Activated naive CD4-positive, alpha-beta T cell treated with anti-CD3 and anti-CD28 coated beads, Interleukin-2, amount 50 U/mL, for 24 hours (primary cell): ENCODE results near the gene GRIP1.

Experiments used
- H3K27ac Mint-ChIP-seq: one replicate; pipeline ENCODE4 v1.8.0; 2021; ENCODE audit warnings: mild to moderate bottlenecking, mixed read lengths
- H3K27me3 Mint-ChIP-seq: one replicate; pipeline ENCODE4 v1.8.0; 2021; ENCODE audit warnings: mixed read lengths
- H3K36me3 Mint-ChIP-seq: one replicate; pipeline ENCODE4 v1.8.0; 2021; ENCODE audit warnings: mixed read lengths
- H3K4me1 Mint-ChIP-seq: one replicate; pipeline ENCODE4 v1.8.0; 2021; ENCODE audit warnings: mixed read lengths
- H3K4me3 Mint-ChIP-seq: one replicate; pipeline ENCODE4 v1.8.0; 2021; ENCODE audit warnings: mild to moderate bottlenecking, mixed read lengths
- H3K9me3 Mint-ChIP-seq: one replicate; pipeline ENCODE4 v1.8.0; 2021; ENCODE audit warnings: mixed read lengths

Gene GRIP1

DNA sequence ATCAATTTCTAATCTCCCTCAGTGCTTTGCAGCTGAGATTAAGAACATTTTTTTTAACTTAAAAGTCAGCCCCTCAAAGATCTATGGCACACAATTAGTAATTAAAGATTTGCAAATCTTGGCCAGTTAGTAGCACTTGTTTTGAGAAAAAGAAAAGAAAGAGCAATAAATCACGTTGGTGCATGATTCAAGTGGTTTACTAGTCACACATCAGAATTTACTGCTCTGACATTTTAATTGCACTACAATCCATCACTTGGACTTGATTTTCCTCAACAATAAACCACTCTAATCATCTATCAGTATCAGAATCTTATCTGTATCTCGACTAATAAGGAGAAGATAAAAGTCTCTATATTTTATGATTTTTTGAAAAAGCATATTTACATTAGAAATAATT lies 222.3 kb downstream of the GRIP1 start:
- Mint-ChIP-seq H3K9me3 (no peaks in the 10 kb centered on the region), H3K27ac (no peak overlapping the region), H3K4me3 (no peak overlapping the region), H3K4me1 (no peaks in the 10 kb centered on the region), H3K27me3 (no peaks in the 10 kb centered on the region), H3K36me3 (peaks cover 11% of the 10 kb centered on the region)

GRCh38 chr12:66453844-66454243 lies 225.0 kb downstream of the GRIP1 start:
- Mint-ChIP-seq H3K4me1 (no peaks in the 10 kb centered on the region), H3K9me3 (no peaks in the 10 kb centered on the region), H3K27me3 (no peaks in the 10 kb centered on the region), H3K27ac (no peak overlapping the region), H3K4me3 (no peak overlapping the region), H3K36me3 (peaks cover 11% of the 10 kb centered on the region)

GRCh38 chr12:66453120-66453519 lies 225.8 kb downstream of the GRIP1 start:
- H3K4me3 Mint-ChIP-seq, result no peak overlapping the region
- H3K9me3 Mint-ChIP-seq, result no peaks in the 10 kb centered on the region
- no peaks in the 10 kb centered on the region for H3K4me1 Mint-ChIP-seq
- no peak overlapping the region for H3K27ac Mint-ChIP-seq
- no peaks in the 10 kb centered on the region for H3K27me3 Mint-ChIP-seq
- H3K36me3 Mint-ChIP-seq, result peaks cover 10% of the 10 kb centered on the region

DNA sequence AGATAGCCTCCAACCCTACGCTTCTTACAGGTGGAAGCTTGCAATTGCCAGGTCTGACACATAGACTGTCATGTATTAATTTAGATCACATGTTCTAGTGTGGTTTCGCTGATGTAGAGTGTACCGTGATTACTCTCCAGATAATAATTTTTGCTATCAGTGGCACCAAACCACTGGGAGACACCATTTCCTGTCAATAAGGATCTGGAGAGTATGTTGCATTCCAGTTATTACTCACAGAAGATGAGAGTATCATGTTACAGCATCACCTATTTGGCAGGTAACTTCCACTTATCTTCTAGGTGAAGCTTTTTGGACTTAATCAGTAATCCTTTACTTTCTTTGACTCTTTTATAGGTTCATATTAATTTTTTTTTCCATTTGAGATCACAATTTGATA lies 229.3 kb downstream of the GRIP1 start:
- no peaks in the 10 kb centered on the region for H3K4me1 Mint-ChIP-seq
- H3K36me3 Mint-ChIP-seq, result peaks cover 5% of the 10 kb centered on the region
- no peak overlapping the region for H3K27ac Mint-ChIP-seq
- no peaks in the 10 kb centered on the region for H3K27me3 Mint-ChIP-seq
- no peak overlapping the region for H3K4me3 Mint-ChIP-seq
- H3K9me3 Mint-ChIP-seq, result no peaks in the 10 kb centered on the region

DNA sequence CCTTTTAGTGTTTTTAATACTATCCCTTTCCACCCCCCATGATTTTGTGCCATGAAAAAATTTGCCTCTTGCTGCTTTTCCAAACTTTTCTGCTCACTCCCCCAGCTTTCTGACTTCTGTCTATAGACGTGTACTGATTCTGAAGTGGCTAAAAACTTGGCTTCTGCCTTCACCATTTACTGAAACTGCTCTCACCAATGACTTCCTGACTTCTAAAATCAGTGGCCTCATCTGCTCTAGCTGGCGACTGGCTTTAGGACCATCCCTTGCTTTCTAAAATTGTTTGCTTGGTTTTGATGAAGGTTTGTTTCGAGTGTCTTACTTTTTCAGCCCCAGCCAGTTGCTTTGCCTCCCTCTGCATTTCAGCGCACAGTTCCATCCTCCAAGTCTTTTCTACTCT lies 231.2 kb downstream of the GRIP1 start:
- H3K9me3 Mint-ChIP-seq, result no peaks in the 10 kb centered on the region
- H3K27me3 Mint-ChIP-seq, result no peaks in the 10 kb centered on the region
- peaks cover 2% of the 10 kb centered on the region for H3K36me3 Mint-ChIP-seq
- H3K27ac Mint-ChIP-seq, result no peak overlapping the region
- no peak overlapping the region for H3K4me3 Mint-ChIP-seq
- H3K4me1 Mint-ChIP-seq, result no peaks in the 10 kb centered on the region

DNA sequence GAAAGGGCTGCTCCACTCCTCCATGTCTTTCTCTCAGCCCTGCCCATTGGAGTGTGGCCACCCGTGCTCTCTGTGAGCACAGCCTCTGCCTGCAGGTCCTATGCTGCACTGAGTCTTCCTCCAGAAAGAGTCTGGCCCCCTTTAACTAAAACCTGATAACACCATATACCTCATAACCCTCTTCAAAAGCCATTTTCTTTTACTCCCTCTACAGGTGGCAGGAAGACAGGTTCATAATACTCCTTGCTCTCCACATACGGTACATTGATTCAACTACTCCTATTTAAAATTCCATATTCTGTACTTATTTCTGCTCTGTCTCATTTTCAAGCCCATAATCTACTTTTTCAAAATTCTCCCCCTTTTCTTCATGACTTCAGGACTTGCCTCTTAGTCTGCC lies 232.6 kb downstream of the GRIP1 start:
- no peaks in the 10 kb centered on the region for H3K36me3 Mint-ChIP-seq
- no peaks in the 10 kb centered on the region for H3K27me3 Mint-ChIP-seq
- no peak overlapping the region for H3K27ac Mint-ChIP-seq
- no peak overlapping the region for H3K4me3 Mint-ChIP-seq
- H3K9me3 Mint-ChIP-seq, result no peaks in the 10 kb centered on the region
- no peaks in the 10 kb centered on the region for H3K4me1 Mint-ChIP-seq

DNA sequence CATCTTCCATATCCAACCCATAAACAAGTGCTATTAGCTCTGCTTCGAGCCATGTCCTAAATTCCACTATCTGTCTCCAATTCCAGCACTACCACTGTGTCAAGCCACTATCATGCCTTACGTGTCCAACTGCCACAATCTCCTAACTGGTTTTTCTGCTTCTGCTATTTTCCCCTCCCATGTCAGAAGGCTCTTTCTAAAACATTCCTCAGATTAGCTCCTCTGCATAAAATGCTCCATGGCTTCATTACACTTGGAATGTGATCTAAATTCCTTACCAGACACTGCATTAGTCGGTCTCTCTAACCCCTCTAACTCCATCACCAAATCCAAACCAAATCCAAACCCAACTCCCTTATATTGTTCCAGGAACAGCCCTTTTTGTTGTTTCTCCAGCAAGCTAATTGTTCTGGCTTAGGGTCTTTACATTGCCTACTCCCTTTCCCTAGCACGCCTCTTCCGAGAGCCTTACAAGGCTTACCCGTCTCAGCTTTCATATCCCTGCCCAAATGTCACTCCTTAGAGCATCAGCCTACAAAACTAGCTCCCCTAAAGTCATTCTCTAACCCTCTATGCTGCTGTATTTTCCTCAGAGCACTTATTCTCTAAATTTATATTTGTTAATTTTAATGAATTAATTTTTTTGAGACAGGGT lies 236.8 kb downstream of the GRIP1 start:
- Mint-ChIP-seq H3K9me3 (no peaks in the 10 kb centered on the region), H3K36me3 (no peaks in the 10 kb centered on the region), H3K27ac (no peak overlapping the region), H3K4me1 (no peaks in the 10 kb centered on the region), H3K27me3 (no peaks in the 10 kb centered on the region), H3K4me3 (no peak overlapping the region)

GRCh38 chr12:66438601-66439000 lies 240.3 kb downstream of the GRIP1 start:
- Mint-ChIP-seq H3K36me3 (no peaks in the 10 kb centered on the region), H3K4me3 (no peak overlapping the region), H3K27me3 (no peaks in the 10 kb centered on the region), H3K4me1 (no peaks in the 10 kb centered on the region), H3K27ac (no peak overlapping the region), H3K9me3 (no peaks in the 10 kb centered on the region)

- Mint-ChIP-seq H3K36me3 (peaks cover 15% of the 10 kb centered on the region), H3K4me1 (no peaks in the 10 kb centered on the region), H3K27me3 (no peaks in the 10 kb centered on the region), H3K4me3 (no peak overlapping the region), H3K9me3 (peaks cover 5% of the 10 kb centered on the region), H3K27ac (no peak overlapping the region)
Observed at GRCh38 chr12:66430106-66430505, 248.8 kb downstream of the GRIP1 start.

DNA sequence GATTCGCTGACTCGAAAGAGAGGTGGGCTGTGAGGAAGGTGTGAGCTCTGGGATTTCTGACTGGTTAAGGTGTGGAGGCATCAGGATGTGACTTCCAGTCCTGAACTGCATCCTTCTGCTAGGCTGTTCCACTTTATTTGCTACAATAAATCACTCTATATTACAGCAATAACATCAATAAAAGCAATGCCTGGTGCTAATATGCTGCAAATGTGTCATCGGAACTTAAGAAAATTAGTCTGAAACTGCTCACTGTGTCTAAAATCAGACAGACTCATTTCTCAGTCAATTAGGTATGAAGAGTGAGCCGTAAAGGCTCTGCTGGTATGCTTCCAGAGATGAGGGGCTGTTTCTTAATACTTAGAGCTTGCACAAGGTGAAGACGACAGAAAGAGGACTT lies 250.0 kb downstream of the GRIP1 start:
- Mint-ChIP-seq H3K9me3 (peaks cover 14% of the 10 kb centered on the region), H3K36me3 (peaks cover 24% of the 10 kb centered on the region), H3K4me3 (no peak overlapping the region), H3K27ac (no peak overlapping the region), H3K27me3 (no peaks in the 10 kb centered on the region), H3K4me1 (no peaks in the 10 kb centered on the region)

GRCh38 chr12:66428261-66428660 lies 250.6 kb downstream of the GRIP1 start:
- H3K4me1 Mint-ChIP-seq, result no peaks in the 10 kb centered on the region
- no peak overlapping the region for H3K4me3 Mint-ChIP-seq
- no peaks in the 10 kb centered on the region for H3K27me3 Mint-ChIP-seq
- peaks cover 24% of the 10 kb centered on the region for H3K36me3 Mint-ChIP-seq
- H3K9me3 Mint-ChIP-seq, result peaks cover 14% of the 10 kb centered on the region
- no peak overlapping the region for H3K27ac Mint-ChIP-seq

DNA sequence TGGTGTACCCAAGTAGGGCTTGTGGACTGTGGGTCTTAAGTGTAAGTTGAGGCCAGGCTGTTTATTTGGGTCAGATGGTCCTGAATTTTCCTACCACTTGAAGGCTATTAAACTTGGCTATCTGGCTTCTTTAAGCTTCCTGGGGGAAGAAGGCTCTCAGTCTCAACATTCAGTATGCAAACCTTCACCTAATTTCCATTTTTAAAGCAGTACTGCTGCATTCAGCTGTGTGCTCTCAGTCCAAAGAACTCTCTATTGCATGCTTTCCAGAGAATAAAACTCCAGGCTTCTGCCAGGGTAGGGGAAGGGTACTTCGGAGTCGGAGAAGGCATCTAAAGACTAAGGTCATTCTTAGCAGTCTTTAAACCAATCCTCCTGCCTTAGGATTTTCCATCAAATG lies 252.2 kb downstream of the GRIP1 start:
- H3K27ac Mint-ChIP-seq, result no peak overlapping the region
- no peaks in the 10 kb centered on the region for H3K4me1 Mint-ChIP-seq
- H3K4me3 Mint-ChIP-seq, result no peak overlapping the region
- no peaks in the 10 kb centered on the region for H3K27me3 Mint-ChIP-seq
- H3K36me3 Mint-ChIP-seq, result peaks cover 24% of the 10 kb centered on the region
- peaks cover 14% of the 10 kb centered on the region for H3K9me3 Mint-ChIP-seq

GRCh38 chr12:66423266-66423665 lies 255.6 kb downstream of the GRIP1 start:
- no peak overlapping the region for H3K4me3 Mint-ChIP-seq
- peaks cover 2% of the 10 kb centered on the region for H3K27me3 Mint-ChIP-seq
- no peaks in the 10 kb centered on the region for H3K4me1 Mint-ChIP-seq
- no peak overlapping the region for H3K27ac Mint-ChIP-seq
- peaks cover 14% of the 10 kb centered on the region for H3K9me3 Mint-ChIP-seq
- H3K36me3 Mint-ChIP-seq, result peaks cover 22% of the 10 kb centered on the region

GRCh38 chr12:66418908-66419307 lies 260.0 kb downstream of the GRIP1 start:
- no peak overlapping the region for H3K4me3 Mint-ChIP-seq
- H3K9me3 Mint-ChIP-seq, result no peaks in the 10 kb centered on the region
- H3K27me3 Mint-ChIP-seq, result peaks cover 2% of the 10 kb centered on the region
- no peak overlapping the region for H3K27ac Mint-ChIP-seq
- H3K4me1 Mint-ChIP-seq, result no peaks in the 10 kb centered on the region
- H3K36me3 Mint-ChIP-seq, result peaks cover 7% of the 10 kb centered on the region

GRCh38 chr12:66417217-66417616 lies 261.7 kb downstream of the GRIP1 start:
- H3K27me3 Mint-ChIP-seq, result peaks cover 5% of the 10 kb centered on the region
- no peaks in the 10 kb centered on the region for H3K4me1 Mint-ChIP-seq
- no peak overlapping the region for H3K27ac Mint-ChIP-seq
- H3K4me3 Mint-ChIP-seq, result no peak overlapping the region
- H3K9me3 Mint-ChIP-seq, result peaks cover 4% of the 10 kb centered on the region
- peaks cover 10% of the 10 kb centered on the region for H3K36me3 Mint-ChIP-seq

GRCh38 chr12:66409195-66409871 lies 269.5 kb downstream of the GRIP1 start:
- Mint-ChIP-seq H3K9me3 (peaks cover 4% of the 10 kb centered on the region), H3K4me3 (no peak overlapping the region), H3K27ac (no peak overlapping the region), H3K27me3 (peaks cover 2% of the 10 kb centered on the region), H3K4me1 (no peaks in the 10 kb centered on the region), H3K36me3 (peaks cover 3% of the 10 kb centered on the region)

GRCh38 chr12:66405395-66405794 lies 273.5 kb downstream of the GRIP1 start:
- Mint-ChIP-seq H3K4me1 (no peaks in the 10 kb centered on the region), H3K36me3 (no peaks in the 10 kb centered on the region), H3K27me3 (no peaks in the 10 kb centered on the region), H3K9me3 (no peaks in the 10 kb centered on the region), H3K27ac (no peak overlapping the region), H3K4me3 (no peak overlapping the region)
